HG03342 (cell line): ENCODE data around the gene ZBTB34.

Source experiments
- ATAC-seq: cut with Tn5 transposase; IDR thresholded peaks from one replicate; pipeline ENCODE4 v1.9.1; 2021; ENCODE audit warnings: mild to moderate bottlenecking, moderate library complexity; ENCODE audit not compliant: unreplicated experiment

Gene ZBTB34

GRCh38 chr9:126875756-126876510, 15.5 kb downstream of the ZBTB34 start:
- no peak for ATAC-seq

- ATAC-seq, result no peak
These were observed 16.1 kb downstream of the ZBTB34 start for GRCh38 chr9:126876531-126876930.

- ATAC-seq, result no peak
These were observed 17.0 kb downstream of the ZBTB34 start for GRCh38 chr9:126877418-126877817.

- no peak for ATAC-seq
These were observed 18.8 kb downstream of the ZBTB34 start for GRCh38 chr9:126879288-126879687.

GRCh38 chr9:126880226-126880946, 19.9 kb downstream of the ZBTB34 start:
- no peak for ATAC-seq

DNA sequence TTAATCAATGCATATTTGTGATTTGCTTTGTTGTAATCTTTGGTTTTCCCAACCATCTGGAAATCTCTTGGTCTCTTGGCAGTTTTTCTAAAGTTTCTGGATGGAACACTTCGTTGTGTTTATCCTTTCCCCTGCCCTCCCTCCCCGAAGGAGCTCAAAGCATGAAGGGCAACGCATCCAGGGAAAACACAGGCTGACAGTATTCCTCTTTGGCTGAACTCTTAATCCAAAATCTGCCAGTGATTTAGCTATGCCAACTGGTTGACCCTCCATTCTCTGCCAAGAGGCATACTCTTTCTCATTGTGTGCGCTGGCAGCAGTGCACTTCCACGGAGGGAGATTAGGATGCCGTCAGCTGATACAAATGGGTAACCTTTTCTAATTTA, 20.5 kb downstream of the ZBTB34 start:
- no peak for ATAC-seq

DNA sequence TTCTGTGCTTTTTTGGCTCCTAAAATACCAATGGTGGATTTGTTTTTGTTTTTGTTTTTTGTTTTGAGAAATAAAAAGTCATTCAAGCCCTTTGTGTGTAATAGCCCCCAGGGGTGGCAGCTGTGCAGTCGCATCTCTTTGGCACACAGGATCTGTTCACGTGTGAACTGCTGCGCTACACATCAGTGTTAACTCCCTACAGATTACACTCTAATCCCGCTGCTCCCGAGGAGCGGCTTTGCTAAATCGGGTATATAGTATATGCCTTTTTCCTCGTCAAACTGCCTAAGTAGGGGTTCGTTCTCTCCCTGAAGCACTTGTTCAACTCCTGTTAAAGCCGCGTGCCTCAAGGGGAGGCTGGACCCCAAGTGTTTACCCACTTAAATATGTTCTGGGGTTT, 22.3 kb downstream of the ZBTB34 start:
- no peak for ATAC-seq

GRCh38 chr9:126883636-126884035, 23.2 kb downstream of the ZBTB34 start:
- no peak for ATAC-seq

DNA sequence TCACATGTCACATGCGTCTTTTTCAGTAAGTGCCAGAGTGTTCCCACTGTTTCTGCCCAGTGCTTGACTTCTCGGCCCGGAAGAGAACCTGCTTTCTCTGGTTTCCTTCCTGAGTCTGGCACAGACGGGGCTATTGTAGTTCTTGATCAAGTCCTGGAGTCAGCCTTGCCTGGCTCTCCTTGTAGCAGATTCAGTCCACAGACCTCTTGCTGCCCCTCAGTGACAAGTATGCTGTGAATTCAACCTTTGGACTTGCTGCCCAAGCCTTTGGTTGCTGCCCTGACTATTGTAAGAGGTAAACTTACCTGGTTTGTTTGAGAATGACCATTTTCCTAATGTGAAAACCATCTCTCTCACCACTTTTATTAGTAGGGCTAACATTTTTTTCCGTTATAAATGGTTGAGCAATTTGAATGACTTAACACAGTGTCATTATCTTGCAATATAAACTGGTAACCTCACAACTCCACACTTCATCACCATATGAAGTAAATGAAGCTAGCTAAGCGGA, 24.7 kb downstream of the ZBTB34 start:
- no peak for ATAC-seq

GRCh38 chr9:126886034-126886822, 25.8 kb downstream of the ZBTB34 start:
- ATAC-seq, result no peak

DNA sequence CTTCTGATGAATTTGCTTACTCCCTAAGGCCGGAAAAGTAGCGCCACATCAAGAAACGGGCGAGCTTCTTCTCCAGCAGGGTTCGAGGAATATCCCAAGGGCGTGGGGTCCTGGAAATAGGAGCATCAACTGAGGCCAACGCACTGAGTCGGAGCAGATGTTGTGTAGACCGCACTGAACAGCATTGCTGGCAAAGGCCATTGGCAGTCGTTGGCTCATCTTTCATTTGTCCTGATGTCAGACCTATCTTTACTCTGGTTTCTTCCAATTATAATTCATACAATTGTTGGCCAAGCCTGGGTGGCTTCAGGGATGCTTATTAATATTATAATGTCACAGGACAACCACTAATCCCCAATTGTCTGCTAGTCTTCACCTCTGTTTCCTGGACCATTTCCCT, 26.5 kb downstream of the ZBTB34 start:
- no peak for ATAC-seq

- ATAC-seq, result no peak
These were observed 31.2 kb downstream of the ZBTB34 start for GRCh38 chr9:126891676-126892075.

DNA sequence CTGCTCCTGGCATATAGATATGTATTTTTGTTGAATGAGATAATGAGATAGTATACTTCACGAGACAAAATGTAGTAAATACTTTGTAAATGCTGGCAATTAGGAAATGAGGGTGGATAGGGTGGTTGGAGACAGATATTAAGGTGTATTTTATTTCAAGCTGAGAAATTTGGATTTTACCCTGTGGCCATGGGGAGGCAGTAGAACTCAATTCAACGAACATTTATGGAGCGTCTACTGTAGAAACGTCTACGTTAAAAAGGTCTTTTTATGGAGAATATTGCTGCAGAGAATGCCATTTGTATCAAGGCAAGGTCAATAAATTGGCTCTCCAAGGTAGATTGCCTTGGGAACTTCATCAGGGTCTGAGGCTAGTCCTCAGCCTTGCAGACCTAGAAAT, 32.6 kb downstream of the ZBTB34 start:
- ATAC-seq, result no peak

GRCh38 chr9:126894052-126894603, 33.7 kb downstream of the ZBTB34 start:
- ATAC-seq, result no peak

DNA sequence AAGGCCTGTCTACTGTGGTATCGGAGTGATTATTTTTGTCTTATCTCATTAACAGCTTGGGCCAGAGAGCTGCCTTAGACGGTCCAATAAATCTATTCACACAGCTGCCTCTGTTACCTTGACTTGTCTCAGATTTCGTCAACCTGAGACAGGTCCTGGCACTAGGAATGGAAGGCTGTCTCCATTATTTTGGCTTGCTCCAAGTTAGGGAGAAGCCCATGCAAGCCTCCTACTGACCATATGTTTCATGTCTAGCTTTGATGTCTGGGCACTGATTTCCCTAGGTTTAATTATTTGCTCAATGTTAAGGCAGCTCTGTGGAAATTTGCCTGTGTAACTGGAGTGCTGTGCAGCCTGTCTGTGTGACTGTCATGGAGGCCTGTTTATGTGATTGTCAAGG, 41.8 kb downstream of the ZBTB34 start:
- no peak for ATAC-seq

- no peak for ATAC-seq
These were observed 44.1 kb downstream of the ZBTB34 start for GRCh38 chr9:126904586-126904985.

GRCh38 chr9:126906091-126906490, 45.7 kb downstream of the ZBTB34 start:
- no peak for ATAC-seq

DNA sequence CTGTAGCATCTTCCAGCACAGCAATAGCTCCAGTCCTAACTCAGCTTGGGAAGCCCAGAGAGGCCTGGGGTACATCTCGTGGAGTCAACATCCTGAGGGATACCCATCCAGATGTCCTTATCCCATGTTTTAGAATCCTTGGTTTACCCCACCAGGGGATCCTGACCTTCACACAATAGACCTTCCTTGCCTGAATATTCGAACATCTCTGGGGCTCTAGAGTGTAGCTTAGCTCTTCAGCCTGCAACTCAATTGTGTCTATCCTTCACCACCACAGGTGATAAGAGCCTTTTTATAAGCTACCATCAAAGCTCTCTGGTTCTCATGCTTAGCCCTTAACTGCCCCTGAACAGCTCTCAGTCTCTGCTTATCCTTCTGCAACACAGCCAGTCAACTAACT, 46.6 kb downstream of the ZBTB34 start:
- no peak for ATAC-seq

GRCh38 chr9:126914458-126915280, 54.2 kb downstream of the ZBTB34 start, which contains the start of gene RALGPS1:
Gene RALGPS1, plus strand, starts transcription at chr9:126914782. Its CDS starts 47,508 bp downstream, at chr9:126962290.
- ATAC-seq, result peak; percentile 95

DNA sequence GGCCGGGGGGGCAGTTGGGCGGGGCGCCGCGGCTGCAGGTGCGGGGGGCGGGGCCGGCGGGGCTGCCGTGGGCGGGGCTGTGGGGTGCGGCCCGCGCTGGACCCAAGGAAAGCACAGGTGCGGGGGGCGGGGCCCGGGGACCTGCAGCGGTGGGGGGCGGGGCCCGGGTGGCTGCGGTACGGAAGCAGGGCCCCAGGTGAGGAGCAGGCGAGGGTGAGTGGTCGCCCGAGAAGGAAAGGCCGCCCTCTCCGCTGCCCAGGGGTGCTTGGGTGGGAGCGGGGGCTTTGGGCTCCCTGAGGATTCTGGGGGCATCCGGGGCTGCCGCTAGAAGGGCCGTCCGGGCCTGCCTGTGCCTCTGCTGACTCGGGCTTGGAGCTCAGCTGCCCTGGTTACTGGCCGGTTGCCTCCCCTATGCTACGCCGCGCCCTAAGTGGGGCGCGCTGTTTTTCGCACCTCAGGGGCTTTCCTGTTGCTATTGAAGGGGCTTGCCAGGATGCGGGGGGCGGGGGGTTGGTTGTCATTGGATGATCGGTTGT, 54.9 kb downstream of the ZBTB34 start:
- ATAC-seq, result no peak
